GM19099 (cell line): ENCODE data around the gene FOSL2.

Experiments
- POLR2A ChIP-seq: IDR thresholded peaks from 3 replicates; pipeline ENCODE4 v1.6.1; 2011; ENCODE audit warnings: low read depth; ENCODE audit not compliant: insufficient read length; ENCODE audit errors: extremely low read depth

Gene FOSL2

GRCh38 chr2:28394997-28395333, 2.3 kb downstream of the FOSL2 start:
- no peak for TF ChIP-seq POLR2A

- TF ChIP-seq POLR2A, result no peak
Observed at GRCh38 chr2:28395334-28396061, 2.8 kb downstream of the FOSL2 start.

- TF ChIP-seq POLR2A, result no peak
Observed at GRCh38 chr2:28397043-28397381, 4.4 kb downstream of the FOSL2 start.

- no peak for TF ChIP-seq POLR2A
Observed at GRCh38 chr2:28398101-28398834, 5.6 kb downstream of the FOSL2 start.

- no peak for TF ChIP-seq POLR2A
Observed at GRCh38 chr2:28399289-28399688, 6.6 kb downstream of the FOSL2 start.

GRCh38 chr2:28399956-28400355, 7.3 kb downstream of the FOSL2 start:
- no peak for TF ChIP-seq POLR2A

GRCh38 chr2:28400419-28400818, 7.8 kb downstream of the FOSL2 start:
- no peak for TF ChIP-seq POLR2A

- TF ChIP-seq POLR2A, result no peak
Observed at GRCh38 chr2:28400921-28401320, 8.3 kb downstream of the FOSL2 start.

GRCh38 chr2:28401411-28401810, 8.8 kb downstream of the FOSL2 start:
- no peak for TF ChIP-seq POLR2A

- no peak for TF ChIP-seq POLR2A
Observed at GRCh38 chr2:28401948-28402550, 9.4 kb downstream of the FOSL2 start.

- no peak for TF ChIP-seq POLR2A
Observed at GRCh38 chr2:28403370-28403956, 10.8 kb downstream of the FOSL2 start.

GRCh38 chr2:28404086-28404485, 11.4 kb downstream of the FOSL2 start:
- TF ChIP-seq POLR2A, result no peak

GRCh38 chr2:28405537-28405936, 12.9 kb downstream of the FOSL2 start:
- no peak for TF ChIP-seq POLR2A

- TF ChIP-seq POLR2A, result no peak
Observed at GRCh38 chr2:28406276-28407096, 13.8 kb downstream of the FOSL2 start.

- TF ChIP-seq POLR2A, result no peak
Observed at GRCh38 chr2:28407131-28407975, 14.7 kb downstream of the FOSL2 start.
